Heart right ventricle (tissue), 16 donors: ENCODE results near the gene MORC2. TPM values are rescaled to one million over a fixed set of nuclear protein-coding genes. Genes with fewer than 3 reads are reported as not detected.

Experiments
- ATAC-seq, 8 donors: fragments of 200-7000 bp; cut with Tn5 transposase; one replicate each; pipeline ENCODE4 v1.9.1; 2020; ENCODE audit warnings: mild to moderate bottlenecking in 8 of 8, moderate library complexity in 8 of 8, moderate number of reproducible peaks in 1 of 8
- DNase-seq, 2 donors: peaks; one replicate each; pipeline ENCODE4 v3.0.0-alpha.2; 2020
- H3K27ac ChIP-seq, 10 donors: fragments of 200-600 bp; sonication (generic) in 2 of 10; one replicate each; pipeline versions ENCODE4 v1.5.0 to v1.8.0; 2020 to 2022; ENCODE audit warnings: mild to moderate bottlenecking in 3 of 10
- H3K27me3 ChIP-seq, 7 donors: fragments of 200-600 bp; one replicate each; pipeline ENCODE4 v1.8.0; 2021 to 2022; ENCODE audit warnings: mild to moderate bottlenecking in 2 of 7
- H3K36me3 ChIP-seq, 9 donors: fragments of 200-600 bp; sonication (generic) in 1 of 9; one replicate each; pipeline versions ENCODE4 v1.5.0 to v1.8.0; 2020 to 2022; ENCODE audit warnings: mild to moderate bottlenecking in 2 of 9
- H3K4me1 ChIP-seq, 9 donors: fragments of 200-600 bp; sonication (generic) in 1 of 9; one replicate each; pipeline versions ENCODE4 v1.5.0 to v1.8.0; 2020 to 2022; ENCODE audit warnings: mild to moderate bottlenecking in 4 of 9
- H3K4me3 ChIP-seq, 10 donors: fragments of 200-600 bp; sonication (generic) in 2 of 10; one replicate each; pipeline versions ENCODE4 v1.5.0 to v1.8.0; 2020 to 2022; ENCODE audit warnings: mild to moderate bottlenecking in 7 of 10, moderate library complexity in 2 of 10
- H3K9me3 ChIP-seq, 11 donors: fragments of 200-600 bp in 10 of 11; sonication (generic) in 2 of 11; one replicate each; pipeline versions ENCODE4 v1.5.0 to v1.8.0; 2013 to 2022; ENCODE audit warnings: mild to moderate bottlenecking in 2 of 11, control low read depth in 1 of 11, moderate library complexity in 1 of 11
- WGBS, 2 donors: extraction: QIAGEN DNeasy Blood & Tissue Kit; methylation state at CpG; one replicate each; pipeline ENCODE4 v1.1.7; 2013; ENCODE audit warnings: inconsistent platforms in 1 of 2; 5-methylcytosine and 5-hydroxymethylcytosine counted together
- intact Hi-C, 10 donors: fragments of 100-400 bp; cut with DNase I; formaldehyde crosslinking; loops; one replicate each; pipeline versions ENCODE4 v1.11.1 to v1.14.2; 2022
- polyA plus RNA-seq, 2 donors: library from polyadenylated mRNA; stranded (reverse); fragments of 200-250 nt; gene quantifications; one replicate each; pipeline ENCODE4 v1.2.3, GENCODE V29; 2013
- total RNA-seq, 10 donors: library from RNA; stranded (reverse); fragmentation: NEBNext Ultra II Directional in 3 of 10; extraction: Animal tissue kit (Norgen Biotek cat#: 25700) in 3 of 10; gene quantifications; one replicate each; pipeline versions ENCODE4 v1.2.1 to v1.2.4, GENCODE V29; 2021 to 2023
- TF ChIP-seq, protein P1 (sequence below), 9 donors: fragments of 200-600 bp; sonication (generic) in 2 of 9; IDR thresholded peaks; one replicate each; pipeline versions ENCODE4 v1.5.0 to v1.8.0; 2021 to 2022; ENCODE audit warnings: antibody characterized with exemption in 9 of 9, mild to moderate bottlenecking in 5 of 9, moderate library complexity in 1 of 9
- donor health status: Arrhythmogenic right ventricular cardiomyopathy.
- donor health status: ischemic (EF 13 %, LVEDD 7.1; RV severe dilation, severe dysfunction).
- donor health status: healthy with polysubstance abuse.
- donor health status: DM: no; HTN: yes; CAD: no.
- donor health status: DM: no; HTN: no; CAD: no.
- donor health status: ischemic (EF 25% LVEDD 6.9; RV normal size, moderate dysfunction).
- donor health status: ischemic (EF 25% LVEDD 5.7; RV mildly dilated, moderate dysfunction).
- donor health status: healthy.
- donor health status: DM: yes; HTN: yes; CAD: no.
- donor health status: Ischemic cardiomyopathy.
- donor health status: ischemic (EF 35%, LVEDD 5.7; RV mildly dilated, moderate dysfunction).
- donor health status: nonischemic (EF 11% LVEDD 7.7; RV severe dilation, severe dysfunction).
- donor health status: DM: yes; HTN: yes; CAD: no.
- donor health status: PGD.
- donor health status: ischemic (EF 29% LVEDD 5.4; RV normal size, mild dysfunction).
- donor health status: nonischemic (EF 23%, LVEDD 6.1; RV moderate dilation, normal function).

Gene MORC2
- total and polyA plus RNA-seq, 12 donors: 14.1 to 27.8 (median 20.5) TPM

DNA sequence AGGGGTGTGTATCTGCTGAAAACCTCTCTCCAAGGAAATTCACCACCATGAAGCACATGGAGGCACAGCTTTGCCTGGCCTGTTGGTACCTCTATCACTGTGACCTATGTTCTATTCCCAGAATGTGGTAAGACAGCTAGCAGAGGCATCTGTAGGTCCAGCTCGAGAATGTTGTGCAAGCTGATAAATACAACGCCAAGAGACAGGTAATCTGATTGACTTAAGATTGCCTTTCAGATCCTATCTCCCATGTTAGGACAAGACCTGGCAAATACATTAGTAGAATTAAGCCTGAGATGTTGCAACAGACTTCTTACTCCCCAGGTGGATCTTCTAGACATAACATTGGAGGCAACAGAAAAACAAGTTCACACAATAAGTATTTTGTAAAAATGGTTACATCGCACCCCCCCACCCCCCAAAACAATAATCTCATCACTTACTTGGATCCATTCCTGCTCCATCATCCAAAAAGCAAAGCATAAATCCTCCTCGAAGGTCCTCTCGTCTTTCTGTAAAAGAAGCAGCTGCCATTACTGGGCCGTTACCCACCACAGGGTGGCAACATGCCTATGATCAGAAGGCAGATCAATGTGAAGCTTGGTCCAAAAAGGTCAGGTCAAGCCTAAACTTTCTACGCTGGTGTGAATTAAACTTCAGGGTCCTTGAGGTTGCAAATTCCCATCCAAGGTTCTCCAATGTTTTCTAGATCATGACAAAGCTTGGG is 18.5 kb downstream of the MORC2 start:
- Histone ChIP-seq H3K4me3 (no peak overlapping the region), H3K27me3 (no peaks in the 10 kb centered on the region), H3K9me3 (no peaks in the 10 kb centered on the region), H3K36me3 (peaks cover 0 to 88% (median 27%) of the 10 kb centered on the region in 9 donors), H3K27ac (no peak overlapping the region), H3K4me1 (peaks cover 5 to 30% (median 21%) of the 10 kb centered on the region in 9 donors)
- ATAC-seq: no peak
- TF ChIP-seq, protein P1, sequence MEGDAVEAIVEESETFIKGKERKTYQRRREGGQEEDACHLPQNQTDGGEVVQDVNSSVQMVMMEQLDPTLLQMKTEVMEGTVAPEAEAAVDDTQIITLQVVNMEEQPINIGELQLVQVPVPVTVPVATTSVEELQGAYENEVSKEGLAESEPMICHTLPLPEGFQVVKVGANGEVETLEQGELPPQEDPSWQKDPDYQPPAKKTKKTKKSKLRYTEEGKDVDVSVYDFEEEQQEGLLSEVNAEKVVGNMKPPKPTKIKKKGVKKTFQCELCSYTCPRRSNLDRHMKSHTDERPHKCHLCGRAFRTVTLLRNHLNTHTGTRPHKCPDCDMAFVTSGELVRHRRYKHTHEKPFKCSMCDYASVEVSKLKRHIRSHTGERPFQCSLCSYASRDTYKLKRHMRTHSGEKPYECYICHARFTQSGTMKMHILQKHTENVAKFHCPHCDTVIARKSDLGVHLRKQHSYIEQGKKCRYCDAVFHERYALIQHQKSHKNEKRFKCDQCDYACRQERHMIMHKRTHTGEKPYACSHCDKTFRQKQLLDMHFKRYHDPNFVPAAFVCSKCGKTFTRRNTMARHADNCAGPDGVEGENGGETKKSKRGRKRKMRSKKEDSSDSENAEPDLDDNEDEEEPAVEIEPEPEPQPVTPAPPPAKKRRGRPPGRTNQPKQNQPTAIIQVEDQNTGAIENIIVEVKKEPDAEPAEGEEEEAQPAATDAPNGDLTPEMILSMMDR (IDR thresholded peaks at IDR 0.05): no peak
- 88% methylated on average over 7 of the region's 7 CpGs for WGBS, 2 donors
- intact Hi-C loops: loop anchor here (1.0 to 10.0 kb wide), 10 partner anchors 133 to 285 kb away; partner anchors contain the start of gene PLA2G3 (in 2 of the 10)
- DNase-seq: no peak

DNA sequence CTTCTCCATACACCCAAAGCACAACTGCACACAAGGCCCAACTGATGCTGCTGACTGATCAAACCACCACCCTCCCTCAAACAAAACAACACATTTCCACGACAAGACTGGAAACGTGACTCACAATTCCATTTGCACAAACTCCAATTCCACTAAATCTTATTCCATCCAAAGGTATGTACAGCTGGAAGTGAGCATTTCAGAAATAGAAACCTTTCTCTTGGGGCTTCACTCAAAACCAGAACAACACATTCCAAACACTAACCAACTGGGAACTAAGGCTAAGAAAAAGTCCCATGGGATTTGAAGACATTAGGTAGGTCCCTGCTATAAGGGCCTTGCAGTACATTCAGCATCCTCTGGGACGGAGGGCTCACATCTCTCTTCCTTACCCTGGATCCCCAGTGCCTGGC is 19.6 kb downstream of the MORC2 start:
- TF ChIP-seq, protein P1 (IDR thresholded peaks at IDR 0.05): no peak
- no peak overlapping the region for H3K4me3 ChIP-seq
- no peaks in the 10 kb centered on the region for H3K9me3 ChIP-seq
- no peak overlapping the region for H3K27ac ChIP-seq
- 65 to 74% methylated on average over 3 of the region's 3 CpGs for WGBS, 2 donors
- intact Hi-C loops: loop anchor here (1.0 to 10.0 kb wide), 11 partner anchors 134 to 286 kb away; partner anchors contain the start of gene PLA2G3 (in 2 of the 10)
- ATAC-seq: no peak
- no peaks in the 10 kb centered on the region for H3K27me3 ChIP-seq
- H3K36me3 ChIP-seq: peaks cover 0 to 88% (median 34%) of the 10 kb centered on the region in 9 donors
- H3K4me1 ChIP-seq: peaks cover 5 to 30% (median 21%) of the 10 kb centered on the region in 9 donors
- no peak for DNase-seq

DNA sequence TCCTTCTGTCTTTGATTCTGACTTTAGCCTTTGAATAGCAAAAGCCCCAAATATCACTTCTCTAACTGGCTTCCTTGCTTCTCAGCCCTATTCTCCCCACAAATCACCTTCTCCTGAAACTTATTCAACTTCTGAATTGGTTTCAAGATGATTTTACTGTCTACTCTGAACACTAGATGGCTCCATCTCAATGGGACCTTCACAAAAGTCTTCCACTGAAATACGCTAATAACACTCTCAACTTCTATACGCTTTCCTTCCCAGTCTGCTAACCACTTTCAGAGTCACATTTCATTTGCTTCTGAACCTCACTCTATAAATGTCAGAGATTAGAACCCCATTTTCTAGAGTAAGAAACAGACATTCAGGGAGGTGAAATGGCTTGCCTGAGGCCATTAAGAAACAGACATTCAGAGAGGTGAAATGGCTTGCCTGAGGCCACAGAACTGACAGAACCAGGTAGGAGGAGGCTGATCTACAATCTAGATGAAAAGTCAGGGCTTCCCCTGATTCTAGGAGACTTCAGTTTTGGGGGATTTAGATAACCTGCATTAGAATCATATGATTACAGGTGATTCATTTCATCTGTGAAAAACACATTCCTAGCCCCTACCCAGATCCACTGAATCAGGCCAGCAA is 20.6 kb downstream of the MORC2 start:
- DNase-seq (peak in 1 of 2 donors; percentile 20), ATAC-seq (peak in 7 of 8 donors; percentile 65 to 87 (median 77))
- 11% methylated on average over 2 of the region's 2 CpGs for WGBS, 2 donors
- TF ChIP-seq, protein P1 (IDR thresholded peaks at IDR 0.05): peak; percentile 39 to 82 (median 67)
- peak overlapping the region in 8 of 10 donors; percentile 28 to 71 (median 56) for H3K27ac ChIP-seq
- H3K4me3 ChIP-seq: no peak overlapping the region
- no peaks in the 10 kb centered on the region for H3K9me3 ChIP-seq
- intact Hi-C loops: loop anchor here (1.0 to 10.0 kb wide), 12 partner anchors 133 to 287 kb away; partner anchors contain the start of genes PLA2G3 (in 2 of the 10) and SMTN (in 1 of the 10)
- H3K4me1 ChIP-seq: peaks cover 5 to 30% (median 21%) of the 10 kb centered on the region in 9 donors
- peaks cover 0 to 88% (median 40%) of the 10 kb centered on the region in 9 donors for H3K36me3 ChIP-seq
- H3K27me3 ChIP-seq: no peaks in the 10 kb centered on the region

DNA sequence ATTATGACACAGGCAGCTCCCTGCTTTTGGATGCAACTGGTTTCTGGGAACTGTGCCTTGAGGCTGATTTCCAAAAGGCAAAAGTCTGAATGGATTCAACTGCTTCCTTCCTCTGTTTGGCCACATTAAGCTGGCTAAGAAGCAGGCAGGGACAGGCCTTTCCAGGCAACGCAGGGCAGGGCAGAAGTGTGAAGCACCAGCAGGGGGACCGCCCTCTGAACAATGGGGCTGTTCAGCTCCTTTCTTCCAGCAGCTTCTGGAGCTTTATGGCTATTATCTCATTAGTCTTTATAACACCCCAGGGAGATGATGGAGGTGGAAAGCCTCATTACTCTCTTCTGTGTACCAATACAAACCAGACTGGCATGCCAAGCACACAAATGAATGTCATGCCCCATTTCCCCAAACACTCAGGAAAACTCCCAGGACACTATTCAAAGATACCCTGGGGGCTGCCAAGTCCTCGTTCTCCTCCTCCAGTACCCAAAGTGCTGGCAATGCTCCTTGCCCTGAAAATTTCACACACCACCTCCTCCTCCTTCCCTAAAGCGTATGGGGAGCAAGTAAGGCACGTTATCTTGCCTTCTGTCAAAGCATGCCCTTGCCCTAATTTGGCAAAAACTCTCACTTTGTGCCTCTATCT is 21.3 kb downstream of the MORC2 start:
- 41 to 51% methylated on average over 5 of the region's 5 CpGs for WGBS, 2 donors
- intact Hi-C loops: loop anchor here (1.0 to 10.0 kb wide), 9 partner anchors 134 to 288 kb away; partner anchors contain the start of genes PLA2G3 (in 2 of the 10) and SMTN (in 1 of the 10)
- DNase-seq (peak; percentile 27 to 38), ATAC-seq (peak; percentile 58 to 79 (median 72))
- peaks cover 5 to 30% (median 21%) of the 10 kb centered on the region in 9 donors for H3K4me1 ChIP-seq
- H3K36me3 ChIP-seq: peaks cover 0 to 88% (median 46%) of the 10 kb centered on the region in 9 donors
- no peaks in the 10 kb centered on the region for H3K9me3 ChIP-seq
- no peaks in the 10 kb centered on the region for H3K27me3 ChIP-seq
- H3K4me3 ChIP-seq: no peak overlapping the region
- peak overlapping the region in 8 of 10 donors; percentile 28 to 71 (median 56) for H3K27ac ChIP-seq
- TF ChIP-seq, protein P1 (IDR thresholded peaks at IDR 0.05): peak in 2 of 9 donors; percentile 3 to 12
